Measurements from ENCODE around the gene CDH15.

GRCh38 chr16:89149386-89149785, 22.2 kb upstream of the CDH15 start:
- TF ChIP-seq CTCF (IDR thresholded peaks at IDR 0.05) = no peak
- TF ChIP-seq POLR2A (IDR thresholded peaks at IDR 0.05) = no peak
